Lung (tissue), 12 donors: ENCODE results near the gene CSNK1G3. TPM values are rescaled to one million over a fixed set of nuclear protein-coding genes. Genes with fewer than 3 reads are reported as not detected.

ENCODE experiments used
- ATAC-seq: fragments of 200-7000 bp; cut with Tn5 transposase; one replicate; pipeline ENCODE4 v1.9.1; 2020; ENCODE audit warnings: moderate number of reproducible peaks; ENCODE audit not compliant: insufficient read depth, low FRiP score
- DNase-seq, 3 donors: peaks; one replicate each; pipeline ENCODE4 v3.0.0-alpha.2; 2013 to 2017
- H3K27ac ChIP-seq, 2 donors: one replicate each; pipeline ENCODE4 v1.5.1; 2013; ENCODE audit warnings: mild to moderate bottlenecking in 2 of 2, moderate library complexity in 2 of 2, control low read depth in 1 of 2, inconsistent platforms in 1 of 2, low read depth in 1 of 2, low read length in 1 of 2
- H3K27me3 ChIP-seq, 3 donors: one replicate each; pipeline ENCODE4 v1.5.1; 2013; ENCODE audit warnings: low read length in 2 of 3; ENCODE audit not compliant: control insufficient read depth in 3 of 3, insufficient read depth in 3 of 3
- H3K36me3 ChIP-seq, 4 donors: one replicate each; pipeline ENCODE4 v1.5.1; 2013; ENCODE audit warnings: low read length in 4 of 4, mild to moderate bottlenecking in 1 of 4, moderate library complexity in 1 of 4; ENCODE audit not compliant: control insufficient read depth in 4 of 4, insufficient read depth in 4 of 4
- H3K4me1 ChIP-seq, 5 donors: one replicate each; pipeline ENCODE4 v1.5.1; 2013; ENCODE audit warnings: low read length in 5 of 5, mild to moderate bottlenecking in 2 of 5, moderate library complexity in 1 of 5; ENCODE audit not compliant: control insufficient read depth in 5 of 5, insufficient read depth in 5 of 5
- H3K4me3 ChIP-seq: one replicate; pipeline ENCODE4 v1.5.1; 2013; ENCODE audit warnings: mild to moderate bottlenecking, control low read depth, moderate library complexity
- H3K9ac ChIP-seq, 2 donors: one replicate each; pipeline ENCODE4 v1.5.1; 2013; ENCODE audit warnings: low read length in 2 of 2, control low read depth in 1 of 2; ENCODE audit not compliant: insufficient read depth in 1 of 2
- H3K9me3 ChIP-seq, 4 donors: one replicate each; pipeline ENCODE4 v1.5.1; 2013; ENCODE audit warnings: low read length in 3 of 4, mild to moderate bottlenecking in 1 of 4, moderate library complexity in 1 of 4; ENCODE audit not compliant: control insufficient read depth in 4 of 4, insufficient read depth in 3 of 4
- WGBS, 2 donors: extraction: QIAGEN DNeasy Blood & Tissue Kit; methylation state at CpG; one replicate each; pipeline ENCODE4 v1.1.7; 2013; 5-methylcytosine and 5-hydroxymethylcytosine counted together
- polyA plus RNA-seq, 2 donors: library from polyadenylated mRNA; stranded (reverse); fragments of 200-250 nt; gene quantifications; one replicate each; pipeline ENCODE4 v1.2.1, GENCODE V29; 2013
- total RNA-seq, 2 donors: library from RNA; depleted of rRNA in 1 of 2; stranded (reverse); fragments of >200 nt in 1 of 2; gene quantifications; one replicate each; pipeline ENCODE4 v1.2.1, GENCODE V29; 2014 to 2021
- TF ChIP-seq, protein P1 (sequence below): IDR thresholded peaks from 2 replicates; pipeline ENCODE4 v1.5.1; 2012; ENCODE audit warnings: mild to moderate bottlenecking; ENCODE audit errors: control extremely low read depth, extremely low read depth
- donor health status: control.
- donor health status: control.
- donor health status: Bipolar disorder and iron deficiency.
- donor health status: healthy.
- donor health status: DM: yes; HTN: yes; CAD: no.

Gene CSNK1G3
- total and polyA plus RNA-seq, 4 donors: 8.3 to 106 (median 21.0) TPM

DNA sequence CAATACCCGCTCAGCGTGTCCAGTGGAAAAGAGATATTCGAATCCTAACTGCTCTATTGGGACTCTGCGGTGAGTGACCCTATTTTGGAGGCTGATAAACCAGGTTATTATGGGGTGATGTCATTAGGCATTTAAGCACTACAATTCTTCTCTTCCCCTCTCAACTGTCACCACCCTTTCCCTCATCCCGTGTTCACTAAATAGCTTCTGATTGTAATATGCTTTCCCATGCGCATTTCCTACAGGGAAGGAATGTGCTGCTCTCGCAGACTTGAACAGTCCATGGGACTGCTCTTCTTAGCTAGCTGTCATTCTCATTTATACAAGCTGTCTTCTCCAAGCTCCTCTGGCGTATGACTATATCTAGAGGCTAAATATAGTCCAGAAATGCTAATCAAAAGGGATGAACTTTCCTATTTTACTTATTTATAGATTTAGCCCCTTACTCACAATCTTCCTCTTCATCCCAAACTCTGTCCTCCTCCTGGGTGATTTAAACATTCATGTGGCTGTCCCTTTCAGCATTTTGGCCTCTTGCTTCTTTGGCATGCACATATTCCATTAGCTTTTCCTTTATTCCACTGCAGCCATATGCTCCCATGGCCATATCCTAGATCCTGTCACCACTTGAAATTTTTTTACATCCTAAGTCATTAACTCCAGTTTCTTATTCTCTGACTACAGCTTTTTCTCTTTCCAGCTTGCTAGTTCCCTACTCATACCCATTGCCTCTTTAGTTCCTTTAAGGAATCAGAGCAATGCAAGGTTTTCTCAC, 39.6 kb upstream of the CSNK1G3 start:
- no peaks in the 10 kb centered on the region for H3K36me3 ChIP-seq
- TF ChIP-seq, protein P1, sequence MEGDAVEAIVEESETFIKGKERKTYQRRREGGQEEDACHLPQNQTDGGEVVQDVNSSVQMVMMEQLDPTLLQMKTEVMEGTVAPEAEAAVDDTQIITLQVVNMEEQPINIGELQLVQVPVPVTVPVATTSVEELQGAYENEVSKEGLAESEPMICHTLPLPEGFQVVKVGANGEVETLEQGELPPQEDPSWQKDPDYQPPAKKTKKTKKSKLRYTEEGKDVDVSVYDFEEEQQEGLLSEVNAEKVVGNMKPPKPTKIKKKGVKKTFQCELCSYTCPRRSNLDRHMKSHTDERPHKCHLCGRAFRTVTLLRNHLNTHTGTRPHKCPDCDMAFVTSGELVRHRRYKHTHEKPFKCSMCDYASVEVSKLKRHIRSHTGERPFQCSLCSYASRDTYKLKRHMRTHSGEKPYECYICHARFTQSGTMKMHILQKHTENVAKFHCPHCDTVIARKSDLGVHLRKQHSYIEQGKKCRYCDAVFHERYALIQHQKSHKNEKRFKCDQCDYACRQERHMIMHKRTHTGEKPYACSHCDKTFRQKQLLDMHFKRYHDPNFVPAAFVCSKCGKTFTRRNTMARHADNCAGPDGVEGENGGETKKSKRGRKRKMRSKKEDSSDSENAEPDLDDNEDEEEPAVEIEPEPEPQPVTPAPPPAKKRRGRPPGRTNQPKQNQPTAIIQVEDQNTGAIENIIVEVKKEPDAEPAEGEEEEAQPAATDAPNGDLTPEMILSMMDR: no peak
- ATAC-seq: no peak
- 83 to 89% methylated on average over 8 of the region's 8 CpGs for WGBS, 2 donors
- no peak overlapping the region for H3K9ac ChIP-seq
- H3K4me1 ChIP-seq: no peaks in the 10 kb centered on the region
- H3K4me3 ChIP-seq: no peak overlapping the region
- no peaks in the 10 kb centered on the region for H3K27me3 ChIP-seq
- H3K27ac ChIP-seq: no peak overlapping the region
- no peaks in the 10 kb centered on the region for H3K9me3 ChIP-seq
- DNase-seq: no peak

GRCh38 chr5:123474228-123474627, 37.7 kb upstream of the CSNK1G3 start:
- no peak overlapping the region for H3K27ac ChIP-seq
- H3K27me3 ChIP-seq: no peaks in the 10 kb centered on the region
- DNase-seq (no peak), ATAC-seq (no peak)
- no peaks in the 10 kb centered on the region for H3K36me3 ChIP-seq
- H3K9me3 ChIP-seq: no peaks in the 10 kb centered on the region
- H3K4me3 ChIP-seq: no peak overlapping the region
- H3K9ac ChIP-seq: no peak overlapping the region
- TF ChIP-seq, protein P1: no peak
- no peaks in the 10 kb centered on the region for H3K4me1 ChIP-seq

GRCh38 chr5:123476731-123477130, 35.2 kb upstream of the CSNK1G3 start:
- Histone ChIP-seq H3K9ac (no peak overlapping the region), H3K9me3 (no peaks in the 10 kb centered on the region), H3K27me3 (no peaks in the 10 kb centered on the region), H3K36me3 (no peaks in the 10 kb centered on the region), H3K27ac (no peak overlapping the region), H3K4me1 (no peaks in the 10 kb centered on the region), H3K4me3 (no peak overlapping the region)
- 78 to 89% methylated on average over 1 of the region's 1 CpG for WGBS, 2 donors
- ATAC-seq (no peak), DNase-seq (no peak)
- TF ChIP-seq, protein P1: no peak

GRCh38 chr5:123478546-123478945, 33.4 kb upstream of the CSNK1G3 start:
- no peaks in the 10 kb centered on the region for H3K9me3 ChIP-seq
- no peak overlapping the region for H3K27ac ChIP-seq
- no peak overlapping the region for H3K9ac ChIP-seq
- no peaks in the 10 kb centered on the region for H3K4me1 ChIP-seq
- DNase-seq (no peak), ATAC-seq (no peak)
- H3K27me3 ChIP-seq: no peaks in the 10 kb centered on the region
- WGBS, 2 donors: 83 to 85% methylated on average over 1 of the region's 1 CpG
- H3K4me3 ChIP-seq: no peak overlapping the region
- TF ChIP-seq, protein P1: no peak
- no peaks in the 10 kb centered on the region for H3K36me3 ChIP-seq
